ENCODE data around the gene DCTN1. TPM values are rescaled to one million over a fixed set of nuclear protein-coding genes. Genes with fewer than 3 reads are reported as not detected.
A peak's percentile ranks its signal among the peaks of the same experiment; 100 is the strongest.
"Not testable (repeated sequence)": the region's sequence is repeated elsewhere in the genome, so short reads cannot be mapped to it uniquely, and the experiment has no call there.

DCTN1 gene
- total RNA-seq, 1 donor from 2014 or later, result 244 TPM

DNA sequence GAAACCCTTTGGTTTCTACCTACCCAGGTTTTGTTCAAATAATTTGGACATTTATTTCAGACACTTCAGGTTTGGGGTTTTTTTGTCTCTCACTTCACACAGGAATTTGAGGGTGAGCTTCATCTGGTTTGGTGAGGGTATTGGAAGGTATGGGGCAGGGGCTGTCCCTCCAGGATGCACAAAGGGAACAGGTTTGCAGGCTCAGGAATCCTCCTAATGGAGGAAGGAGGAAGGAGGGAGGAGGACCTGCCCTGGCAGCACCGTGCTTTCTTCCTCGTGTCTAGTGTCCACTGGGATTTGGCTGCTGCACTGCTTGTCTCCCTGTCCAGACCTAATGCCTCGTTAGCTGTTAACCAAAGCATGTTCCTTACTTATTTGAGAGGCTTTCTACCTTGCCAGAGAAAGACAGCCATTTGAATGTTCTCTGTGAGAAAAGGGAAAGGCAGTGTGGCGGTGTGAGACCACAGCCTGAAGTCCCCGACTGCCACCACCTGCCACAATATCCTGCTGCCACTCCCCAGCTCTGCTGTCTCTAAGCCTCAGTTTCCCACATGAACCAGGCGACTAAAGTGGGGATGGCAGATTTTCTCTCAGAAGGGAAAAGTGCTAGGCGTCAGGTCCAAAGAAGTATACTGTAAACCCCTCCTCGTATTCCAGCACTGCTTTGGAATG lies 34.7 kb downstream of the DCTN1 start:
- Mint-ChIP-seq H3K9me3 (ENCODE audit: unreplicated experiment) (no peaks in the 10 kb centered on the region), H3K4me1 (ENCODE audit: unreplicated experiment) (peaks cover 9% of the 10 kb centered on the region), H3K27me3 (ENCODE audit: unreplicated experiment) (no peaks in the 10 kb centered on the region), H3K27ac (ENCODE audit: unreplicated experiment) (no peak overlapping the region), H3K36me3 (ENCODE audit: low read depth, unreplicated experiment) (no peaks in the 10 kb centered on the region), H3K4me3 (ENCODE audit: unreplicated experiment) (no peak overlapping the region)
- DNase-seq (ENCODE audit: low spot score), result no peak
- TF ChIP-seq, protein P1, sequence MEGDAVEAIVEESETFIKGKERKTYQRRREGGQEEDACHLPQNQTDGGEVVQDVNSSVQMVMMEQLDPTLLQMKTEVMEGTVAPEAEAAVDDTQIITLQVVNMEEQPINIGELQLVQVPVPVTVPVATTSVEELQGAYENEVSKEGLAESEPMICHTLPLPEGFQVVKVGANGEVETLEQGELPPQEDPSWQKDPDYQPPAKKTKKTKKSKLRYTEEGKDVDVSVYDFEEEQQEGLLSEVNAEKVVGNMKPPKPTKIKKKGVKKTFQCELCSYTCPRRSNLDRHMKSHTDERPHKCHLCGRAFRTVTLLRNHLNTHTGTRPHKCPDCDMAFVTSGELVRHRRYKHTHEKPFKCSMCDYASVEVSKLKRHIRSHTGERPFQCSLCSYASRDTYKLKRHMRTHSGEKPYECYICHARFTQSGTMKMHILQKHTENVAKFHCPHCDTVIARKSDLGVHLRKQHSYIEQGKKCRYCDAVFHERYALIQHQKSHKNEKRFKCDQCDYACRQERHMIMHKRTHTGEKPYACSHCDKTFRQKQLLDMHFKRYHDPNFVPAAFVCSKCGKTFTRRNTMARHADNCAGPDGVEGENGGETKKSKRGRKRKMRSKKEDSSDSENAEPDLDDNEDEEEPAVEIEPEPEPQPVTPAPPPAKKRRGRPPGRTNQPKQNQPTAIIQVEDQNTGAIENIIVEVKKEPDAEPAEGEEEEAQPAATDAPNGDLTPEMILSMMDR (IDR thresholded peaks at IDR 0.05; ENCODE audit: unreplicated experiment), result no peak

DNA sequence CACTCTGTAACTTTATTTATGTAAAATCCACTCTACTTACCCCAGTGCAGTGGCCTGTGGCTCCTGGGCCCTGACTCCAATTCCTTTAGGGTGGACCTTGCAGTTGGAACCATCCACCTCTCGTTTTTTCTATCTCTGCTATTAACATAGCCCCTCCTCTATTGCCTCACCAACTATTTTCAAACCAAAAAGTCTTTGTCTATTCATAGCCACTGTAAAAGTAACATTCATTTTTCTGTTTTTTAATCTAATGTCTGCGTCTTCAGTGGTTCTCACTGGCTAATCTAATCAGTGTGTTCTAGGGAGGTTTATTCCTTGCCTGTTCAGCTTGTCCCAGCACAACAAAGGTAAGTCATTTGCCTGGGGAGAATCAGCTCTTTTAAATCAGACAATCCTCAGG lies 36.8 kb downstream of the DCTN1 start, which contains the start of gene SLC4A5:
TSS of gene SLC4A5 (minus strand) at position 101 of the 400 bp plus-strand sequence. CDS start 28,393 bp downstream, outside the sequence.
- Mint-ChIP-seq H3K9me3 (ENCODE audit: unreplicated experiment) (no peaks in the 10 kb centered on the region), H3K27ac (ENCODE audit: unreplicated experiment) (no peak within 1 kb of the TSS), H3K36me3 (ENCODE audit: low read depth, unreplicated experiment) (no peaks in the 10 kb centered on the region), H3K4me1 (ENCODE audit: unreplicated experiment) (peaks cover 3% of the 10 kb centered on the region), H3K27me3 (ENCODE audit: unreplicated experiment) (no peaks in the 10 kb centered on the region), H3K4me3 (ENCODE audit: unreplicated experiment) (no peak within 1 kb of the TSS)
- TF ChIP-seq, protein P1 (IDR thresholded peaks at IDR 0.05; ENCODE audit: unreplicated experiment), result no peak
- no peak for DNase-seq (ENCODE audit: low spot score)

DNA sequence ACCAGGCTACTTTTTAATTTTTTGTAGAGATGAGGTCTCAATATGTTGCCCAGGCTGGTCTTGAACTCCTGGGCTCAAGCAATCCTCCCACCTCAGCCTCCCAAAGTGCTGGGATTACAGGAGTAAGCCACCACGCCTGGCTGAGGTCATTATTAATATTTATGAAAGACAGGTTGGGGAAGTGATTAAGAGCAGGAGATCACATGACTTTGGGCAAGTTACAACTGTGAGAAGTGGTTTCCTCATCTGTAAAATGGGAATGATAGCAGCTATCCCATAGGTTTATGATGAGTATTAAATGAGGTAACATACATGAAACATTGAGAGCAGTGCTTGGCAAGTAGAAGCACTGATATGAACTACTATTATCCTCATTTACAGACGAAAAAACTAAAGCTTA lies 43.9 kb downstream of the DCTN1 start:
- H3K4me3 Mint-ChIP-seq (ENCODE audit: unreplicated experiment); DNase-seq (ENCODE audit: low spot score); H3K4me1 Mint-ChIP-seq (ENCODE audit: unreplicated experiment); H3K36me3 Mint-ChIP-seq (ENCODE audit: low read depth, unreplicated experiment); H3K27me3 Mint-ChIP-seq (ENCODE audit: unreplicated experiment); H3K27ac Mint-ChIP-seq (ENCODE audit: unreplicated experiment); H3K9me3 Mint-ChIP-seq (ENCODE audit: unreplicated experiment): not testable (repeated sequence)

DNA sequence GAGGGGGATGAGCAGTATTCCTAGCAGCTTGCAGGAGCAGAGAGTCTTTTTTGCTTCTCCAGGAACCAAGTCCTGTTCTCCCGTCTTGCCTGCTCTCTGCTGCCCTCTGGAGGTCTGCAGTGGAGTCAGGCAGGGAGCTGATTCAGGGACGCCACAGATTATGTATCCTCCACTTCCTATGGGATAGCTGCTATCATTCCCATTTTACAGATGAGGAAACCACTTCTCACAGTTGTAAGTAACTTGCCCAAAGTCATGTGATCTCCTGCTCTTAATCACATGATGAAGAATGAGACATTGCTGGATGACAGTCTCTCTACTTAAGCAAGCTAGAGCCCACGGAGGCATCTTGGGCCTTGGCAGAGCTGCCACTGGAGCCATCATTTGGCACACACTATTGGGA lies 45.2 kb downstream of the DCTN1 start:
- H3K9me3 Mint-ChIP-seq (ENCODE audit: unreplicated experiment), result no peaks in the 10 kb centered on the region
- H3K4me3 Mint-ChIP-seq (ENCODE audit: unreplicated experiment), result no peak overlapping the region
- no peak overlapping the region for H3K27ac Mint-ChIP-seq (ENCODE audit: unreplicated experiment)
- peaks cover 2% of the 10 kb centered on the region for H3K4me1 Mint-ChIP-seq (ENCODE audit: unreplicated experiment)
- DNase-seq (ENCODE audit: low spot score), result peak; percentile 86
- TF ChIP-seq, protein P1 (IDR thresholded peaks at IDR 0.05; ENCODE audit: unreplicated experiment), result peak; percentile 80
- H3K27me3 Mint-ChIP-seq (ENCODE audit: unreplicated experiment), result no peaks in the 10 kb centered on the region
- no peaks in the 10 kb centered on the region for H3K36me3 Mint-ChIP-seq (ENCODE audit: low read depth, unreplicated experiment)

DNA sequence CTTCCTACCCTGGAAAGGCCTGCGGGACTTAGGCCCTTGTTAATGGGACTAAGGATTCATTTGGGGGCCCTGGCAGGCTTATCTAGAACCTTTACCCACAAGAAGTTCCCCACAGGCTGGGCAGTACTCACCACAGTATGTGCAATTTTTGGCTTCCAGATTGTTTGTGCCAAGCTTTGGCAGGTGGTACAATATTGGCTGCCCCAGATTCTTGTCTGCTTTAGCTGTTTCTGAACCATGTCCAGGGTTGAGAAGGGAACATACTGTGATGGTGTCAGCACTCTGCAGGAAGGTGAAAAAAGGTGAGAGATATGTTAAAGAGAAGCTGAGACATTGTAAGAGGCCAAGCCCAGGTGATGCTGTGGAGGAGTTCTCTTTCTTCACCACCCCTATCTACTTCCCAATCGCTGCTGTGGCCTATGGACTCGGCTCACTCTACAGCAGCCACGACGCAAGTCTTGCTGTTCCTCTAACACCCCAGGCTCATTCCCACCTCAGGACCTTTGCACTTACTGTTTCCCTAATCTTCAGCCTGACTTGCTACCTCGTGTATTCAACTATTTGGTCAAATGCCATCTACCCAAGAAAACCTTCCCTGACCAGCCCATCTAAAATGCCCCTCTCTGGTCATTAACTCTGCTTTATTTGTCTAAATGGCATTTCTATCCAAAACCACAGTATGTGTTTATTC lies 46.1 kb downstream of the DCTN1 start:
- TF ChIP-seq, protein P1 (IDR thresholded peaks at IDR 0.05; ENCODE audit: unreplicated experiment), result no peak
- Mint-ChIP-seq H3K27ac (ENCODE audit: unreplicated experiment) (no peak overlapping the region), H3K4me1 (ENCODE audit: unreplicated experiment) (peaks cover 2% of the 10 kb centered on the region), H3K36me3 (ENCODE audit: low read depth, unreplicated experiment) (no peaks in the 10 kb centered on the region), H3K27me3 (ENCODE audit: unreplicated experiment) (no peaks in the 10 kb centered on the region), H3K9me3 (ENCODE audit: unreplicated experiment) (no peaks in the 10 kb centered on the region), H3K4me3 (ENCODE audit: unreplicated experiment) (no peak overlapping the region)
- no peak for DNase-seq (ENCODE audit: low spot score)

Data from endothelial cell (in vitro differentiated cells).